Measurements from ENCODE around the gene CRYAA.

GRCh38 chr21:43193088-43193650 lies 24.4 kb downstream of the CRYAA start:
- TF ChIP-seq, protein P1, sequence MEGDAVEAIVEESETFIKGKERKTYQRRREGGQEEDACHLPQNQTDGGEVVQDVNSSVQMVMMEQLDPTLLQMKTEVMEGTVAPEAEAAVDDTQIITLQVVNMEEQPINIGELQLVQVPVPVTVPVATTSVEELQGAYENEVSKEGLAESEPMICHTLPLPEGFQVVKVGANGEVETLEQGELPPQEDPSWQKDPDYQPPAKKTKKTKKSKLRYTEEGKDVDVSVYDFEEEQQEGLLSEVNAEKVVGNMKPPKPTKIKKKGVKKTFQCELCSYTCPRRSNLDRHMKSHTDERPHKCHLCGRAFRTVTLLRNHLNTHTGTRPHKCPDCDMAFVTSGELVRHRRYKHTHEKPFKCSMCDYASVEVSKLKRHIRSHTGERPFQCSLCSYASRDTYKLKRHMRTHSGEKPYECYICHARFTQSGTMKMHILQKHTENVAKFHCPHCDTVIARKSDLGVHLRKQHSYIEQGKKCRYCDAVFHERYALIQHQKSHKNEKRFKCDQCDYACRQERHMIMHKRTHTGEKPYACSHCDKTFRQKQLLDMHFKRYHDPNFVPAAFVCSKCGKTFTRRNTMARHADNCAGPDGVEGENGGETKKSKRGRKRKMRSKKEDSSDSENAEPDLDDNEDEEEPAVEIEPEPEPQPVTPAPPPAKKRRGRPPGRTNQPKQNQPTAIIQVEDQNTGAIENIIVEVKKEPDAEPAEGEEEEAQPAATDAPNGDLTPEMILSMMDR (IDR thresholded peaks at IDR 0.05; ENCODE audit: low read length): no peak
- TF ChIP-seq EZH2 (optimal IDR thresholded peaks at IDR 0.05; ENCODE audit: low read depth, low read length): no peak
- TF ChIP-seq EZH2phosphoT487 (IDR thresholded peaks at IDR 0.05; ENCODE audit: low read length): no peak
